ENCODE measurements around the gene LAMA2.

The LAMA2 gene, protein sequence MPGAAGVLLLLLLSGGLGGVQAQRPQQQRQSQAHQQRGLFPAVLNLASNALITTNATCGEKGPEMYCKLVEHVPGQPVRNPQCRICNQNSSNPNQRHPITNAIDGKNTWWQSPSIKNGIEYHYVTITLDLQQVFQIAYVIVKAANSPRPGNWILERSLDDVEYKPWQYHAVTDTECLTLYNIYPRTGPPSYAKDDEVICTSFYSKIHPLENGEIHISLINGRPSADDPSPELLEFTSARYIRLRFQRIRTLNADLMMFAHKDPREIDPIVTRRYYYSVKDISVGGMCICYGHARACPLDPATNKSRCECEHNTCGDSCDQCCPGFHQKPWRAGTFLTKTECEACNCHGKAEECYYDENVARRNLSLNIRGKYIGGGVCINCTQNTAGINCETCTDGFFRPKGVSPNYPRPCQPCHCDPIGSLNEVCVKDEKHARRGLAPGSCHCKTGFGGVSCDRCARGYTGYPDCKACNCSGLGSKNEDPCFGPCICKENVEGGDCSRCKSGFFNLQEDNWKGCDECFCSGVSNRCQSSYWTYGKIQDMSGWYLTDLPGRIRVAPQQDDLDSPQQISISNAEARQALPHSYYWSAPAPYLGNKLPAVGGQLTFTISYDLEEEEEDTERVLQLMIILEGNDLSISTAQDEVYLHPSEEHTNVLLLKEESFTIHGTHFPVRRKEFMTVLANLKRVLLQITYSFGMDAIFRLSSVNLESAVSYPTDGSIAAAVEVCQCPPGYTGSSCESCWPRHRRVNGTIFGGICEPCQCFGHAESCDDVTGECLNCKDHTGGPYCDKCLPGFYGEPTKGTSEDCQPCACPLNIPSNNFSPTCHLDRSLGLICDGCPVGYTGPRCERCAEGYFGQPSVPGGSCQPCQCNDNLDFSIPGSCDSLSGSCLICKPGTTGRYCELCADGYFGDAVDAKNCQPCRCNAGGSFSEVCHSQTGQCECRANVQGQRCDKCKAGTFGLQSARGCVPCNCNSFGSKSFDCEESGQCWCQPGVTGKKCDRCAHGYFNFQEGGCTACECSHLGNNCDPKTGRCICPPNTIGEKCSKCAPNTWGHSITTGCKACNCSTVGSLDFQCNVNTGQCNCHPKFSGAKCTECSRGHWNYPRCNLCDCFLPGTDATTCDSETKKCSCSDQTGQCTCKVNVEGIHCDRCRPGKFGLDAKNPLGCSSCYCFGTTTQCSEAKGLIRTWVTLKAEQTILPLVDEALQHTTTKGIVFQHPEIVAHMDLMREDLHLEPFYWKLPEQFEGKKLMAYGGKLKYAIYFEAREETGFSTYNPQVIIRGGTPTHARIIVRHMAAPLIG (N-terminal part only)

DNA sequence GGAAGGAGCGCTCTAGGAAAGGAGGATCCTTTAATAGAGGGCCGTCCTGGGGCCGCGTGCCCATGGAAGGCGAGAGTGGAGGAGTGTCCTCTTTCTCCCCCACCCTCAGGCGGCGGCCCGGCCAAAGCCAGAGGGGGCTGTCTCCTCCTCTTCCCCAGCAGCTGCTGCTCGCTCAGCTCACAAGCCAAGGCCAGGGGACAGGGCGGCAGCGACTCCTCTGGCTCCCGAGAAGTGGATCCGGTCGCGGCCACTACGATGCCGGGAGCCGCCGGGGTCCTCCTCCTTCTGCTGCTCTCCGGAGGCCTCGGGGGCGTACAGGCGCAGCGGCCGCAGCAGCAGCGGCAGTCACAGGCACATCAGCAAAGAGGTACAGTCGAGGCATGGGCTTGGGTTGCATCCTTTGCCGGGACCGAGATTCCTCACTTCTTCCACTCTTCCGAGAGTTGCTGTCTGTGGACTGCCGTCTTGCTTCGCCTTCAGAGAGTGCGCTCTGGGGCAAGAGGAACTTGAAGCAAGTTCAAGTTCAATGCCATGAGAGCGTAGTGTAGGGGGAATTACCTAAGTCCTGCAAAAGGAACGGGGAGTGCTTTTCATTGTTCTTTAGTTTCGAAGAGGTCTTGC lies at the start of gene LAMA2:
Gene LAMA2 (plus strand): TSS at position 148 of the 621 bp plus-strand sequence. CDS start 108 bp downstream, at position 256.
- no peak for DNase-seq (ENCODE audit: low spot score)
- in situ Hi-C loops (cut with MboI; ENCODE audit: low pct_unique_long_range_greater_than_20kb, low sequenced_read_pairs, unreplicated experiment): no loop called here
- TF ChIP-seq, protein P1, sequence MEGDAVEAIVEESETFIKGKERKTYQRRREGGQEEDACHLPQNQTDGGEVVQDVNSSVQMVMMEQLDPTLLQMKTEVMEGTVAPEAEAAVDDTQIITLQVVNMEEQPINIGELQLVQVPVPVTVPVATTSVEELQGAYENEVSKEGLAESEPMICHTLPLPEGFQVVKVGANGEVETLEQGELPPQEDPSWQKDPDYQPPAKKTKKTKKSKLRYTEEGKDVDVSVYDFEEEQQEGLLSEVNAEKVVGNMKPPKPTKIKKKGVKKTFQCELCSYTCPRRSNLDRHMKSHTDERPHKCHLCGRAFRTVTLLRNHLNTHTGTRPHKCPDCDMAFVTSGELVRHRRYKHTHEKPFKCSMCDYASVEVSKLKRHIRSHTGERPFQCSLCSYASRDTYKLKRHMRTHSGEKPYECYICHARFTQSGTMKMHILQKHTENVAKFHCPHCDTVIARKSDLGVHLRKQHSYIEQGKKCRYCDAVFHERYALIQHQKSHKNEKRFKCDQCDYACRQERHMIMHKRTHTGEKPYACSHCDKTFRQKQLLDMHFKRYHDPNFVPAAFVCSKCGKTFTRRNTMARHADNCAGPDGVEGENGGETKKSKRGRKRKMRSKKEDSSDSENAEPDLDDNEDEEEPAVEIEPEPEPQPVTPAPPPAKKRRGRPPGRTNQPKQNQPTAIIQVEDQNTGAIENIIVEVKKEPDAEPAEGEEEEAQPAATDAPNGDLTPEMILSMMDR (IDR thresholded peaks at IDR 0.05; ENCODE audit: extremely low read depth, insufficient read depth, missing control alignments): no peak

DNA sequence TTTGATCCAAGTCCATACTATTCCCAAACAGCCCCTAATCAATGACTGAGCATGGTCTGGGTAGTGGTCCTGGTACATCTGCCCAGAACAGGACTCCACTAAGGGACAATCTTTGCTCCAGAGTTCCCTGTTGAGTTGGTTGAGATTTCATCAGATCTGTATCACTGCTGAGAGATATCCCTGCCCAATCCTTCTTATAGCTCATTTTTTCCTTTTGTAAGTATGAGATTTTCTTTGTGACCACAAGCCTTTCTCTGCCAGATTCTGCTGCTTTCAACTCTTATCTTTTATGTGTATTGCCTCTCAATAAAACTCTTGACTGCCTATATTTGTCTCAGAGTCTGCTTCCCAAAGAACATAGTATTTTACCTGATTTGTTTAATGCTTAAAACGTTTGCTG lies 46.2 kb upstream of the LAMA2 start:
- in situ Hi-C loops (cut with MboI; ENCODE audit: low pct_unique_long_range_greater_than_20kb, low sequenced_read_pairs, unreplicated experiment): no loop called here
- DNase-seq (ENCODE audit: low spot score): no peak
- TF ChIP-seq, protein P1 (IDR thresholded peaks at IDR 0.05; ENCODE audit: extremely low read depth, insufficient read depth, missing control alignments): no peak

DNA sequence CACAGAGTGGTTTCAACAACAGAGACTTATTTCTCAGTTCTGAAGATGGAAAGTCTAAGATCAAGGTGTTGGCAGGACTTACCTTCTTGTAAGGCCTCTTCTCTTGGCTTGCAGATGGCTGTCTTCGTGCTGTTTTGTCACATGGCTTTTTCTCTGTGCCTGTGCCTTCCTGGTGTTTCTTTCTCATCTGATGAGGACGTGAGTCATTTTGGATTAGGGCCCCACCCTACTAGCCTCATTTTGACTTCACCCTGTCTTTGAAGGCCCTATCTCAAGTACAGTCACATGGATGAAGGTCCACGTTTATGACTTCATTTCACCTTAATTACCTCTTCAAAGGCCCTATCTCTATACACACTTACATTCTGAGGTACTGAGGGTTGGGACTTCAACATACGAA lies 41.4 kb upstream of the LAMA2 start:
- no peak for DNase-seq (ENCODE audit: low spot score)
- TF ChIP-seq, protein P1 (IDR thresholded peaks at IDR 0.05; ENCODE audit: extremely low read depth, insufficient read depth, missing control alignments): no peak
- in situ Hi-C loops (cut with MboI; ENCODE audit: low pct_unique_long_range_greater_than_20kb, low sequenced_read_pairs, unreplicated experiment): no loop called here

DNA sequence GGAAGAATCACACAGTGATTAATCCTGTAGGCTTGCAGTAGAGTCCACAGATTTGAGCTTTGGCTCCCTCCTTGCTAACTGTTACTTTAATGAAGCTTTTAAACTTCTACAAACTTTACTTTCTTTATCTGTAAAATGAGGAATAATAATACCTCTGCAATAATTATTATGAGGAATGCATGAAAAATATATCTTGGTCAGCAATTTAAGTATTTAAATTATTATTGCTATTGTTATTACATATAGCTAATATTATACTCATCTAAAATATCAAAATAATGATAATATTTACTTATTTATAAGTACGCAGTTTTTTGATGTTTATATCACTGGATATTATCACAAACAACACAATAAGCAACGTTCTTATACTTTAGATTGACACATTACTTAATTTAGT lies 38.3 kb upstream of the LAMA2 start:
- TF ChIP-seq, protein P1 (IDR thresholded peaks at IDR 0.05; ENCODE audit: extremely low read depth, insufficient read depth, missing control alignments): no peak
- in situ Hi-C loops (cut with MboI; ENCODE audit: low pct_unique_long_range_greater_than_20kb, low sequenced_read_pairs, unreplicated experiment): no loop called here
- DNase-seq (ENCODE audit: low spot score): no peak

DNA sequence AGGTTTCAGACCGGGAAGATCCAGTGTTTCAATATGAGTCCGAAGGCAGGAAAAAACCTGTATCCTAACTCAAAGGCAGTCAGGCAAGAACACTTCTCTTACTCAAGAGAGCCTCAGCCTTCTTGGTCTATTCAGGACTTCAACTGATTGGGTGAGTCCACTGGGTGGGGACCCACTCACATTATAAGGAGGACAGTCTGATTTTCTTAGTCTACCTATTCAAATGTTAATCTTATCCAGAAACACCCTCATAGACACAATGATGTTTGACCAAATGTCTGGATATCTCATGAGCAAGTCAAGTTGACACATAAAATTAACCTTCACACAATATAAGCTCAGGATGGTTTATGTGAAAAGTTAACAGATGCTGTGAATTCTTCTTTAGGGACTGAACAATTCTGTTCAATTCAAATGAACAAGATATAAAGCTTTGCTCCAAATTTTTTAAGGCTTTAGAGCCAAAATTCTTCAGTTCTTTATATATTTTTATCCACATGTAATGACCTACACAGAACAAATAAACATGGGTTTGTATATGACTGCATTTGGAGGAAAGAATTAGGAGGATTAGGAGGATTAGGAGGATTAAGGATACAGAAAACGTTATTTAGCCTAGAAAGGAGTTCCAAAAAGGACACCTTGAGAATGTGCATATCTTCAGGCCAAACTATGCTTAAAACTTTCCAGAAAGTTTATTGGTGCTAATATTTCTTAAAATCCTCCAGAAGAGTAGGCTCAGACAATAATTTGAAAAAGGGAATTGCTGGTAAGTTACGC lies 35.3 kb upstream of the LAMA2 start:
- TF ChIP-seq, protein P1 (IDR thresholded peaks at IDR 0.05; ENCODE audit: extremely low read depth, insufficient read depth, missing control alignments): no peak
- in situ Hi-C loops (cut with MboI; ENCODE audit: low pct_unique_long_range_greater_than_20kb, low sequenced_read_pairs, unreplicated experiment): no loop called here
- DNase-seq (ENCODE audit: low spot score): no peak
